Measurements from ENCODE around the gene THAP9.
"Not testable (repeated sequence)": the region's sequence is repeated elsewhere in the genome, so short reads cannot be mapped to it uniquely, and the experiment has no call there.

THAP9 gene

GRCh38 chr4:82900411-82901182, at the start of gene THAP9:
Gene THAP9, plus strand, starts transcription at chr4:82900735. Its CDS starts 68 bp downstream, at chr4:82900803.
- peak; percentile 99 for DNase-seq

GRCh38 chr4:82851318-82851717, 49.2 kb upstream of the THAP9 start:
- DNase-seq = no peak

GRCh38 chr4:82851885-82852750, 48.4 kb upstream of the THAP9 start:
- DNase-seq = peak; percentile 3

- DNase-seq = no peak
Measured at GRCh38 chr4:82852751-82853285, 47.7 kb upstream of the THAP9 start.

- DNase-seq = not testable (repeated sequence)
Measured at GRCh38 chr4:82860487-82860886, 40.0 kb upstream of the THAP9 start.

- no peak for DNase-seq
Measured at GRCh38 chr4:82861529-82861928, 39.0 kb upstream of the THAP9 start.

- no peak for DNase-seq
Measured at GRCh38 chr4:82864336-82864979, 36.1 kb upstream of the THAP9 start.

GRCh38 chr4:82865592-82865991, 34.9 kb upstream of the THAP9 start:
- no peak for DNase-seq

- DNase-seq = not testable (repeated sequence)
Measured at GRCh38 chr4:82866033-82866432, 34.5 kb upstream of the THAP9 start.

GRCh38 chr4:82866706-82867385, 33.7 kb upstream of the THAP9 start:
- DNase-seq = no peak

GRCh38 chr4:82868572-82868971, 32.0 kb upstream of the THAP9 start:
- no peak for DNase-seq

- DNase-seq = no peak
Measured at GRCh38 chr4:82885410-82885809, 15.1 kb upstream of the THAP9 start.

- DNase-seq = no peak
Measured at GRCh38 chr4:82886147-82886942, 14.2 kb upstream of the THAP9 start.

- no peak for DNase-seq
Measured at GRCh38 chr4:82889287-82889686, 11.2 kb upstream of the THAP9 start.

- DNase-seq = no peak
Measured at GRCh38 chr4:82890528-82890900, 10.0 kb upstream of the THAP9 start.

- peak; percentile 94 for DNase-seq
Measured at GRCh38 chr4:82890901-82891706, 9.4 kb upstream of the THAP9 start, which contains the start of gene SEC31A. Gene SEC31A, minus strand, starts transcription at chr4:82891153. Its CDS starts 9,217 bp downstream, at chr4:82881936.

- no peak for DNase-seq
Measured at GRCh38 chr4:82891707-82892466, 8.6 kb upstream of the THAP9 start.

GRCh38 chr4:82892467-82892802, 8.1 kb upstream of the THAP9 start:
- no peak for DNase-seq

- no peak for DNase-seq
Measured at GRCh38 chr4:82893942-82894341, 6.6 kb upstream of the THAP9 start.

- no peak for DNase-seq
Measured at GRCh38 chr4:82896755-82897154, 3.8 kb upstream of the THAP9 start.

Data from COR-L47 (cell line).